K562 (cell line): ENCODE results near the gene CELSR1. TPM values are rescaled to one million over a fixed set of nuclear protein-coding genes. Genes with fewer than 3 reads are reported as not detected.

ENCODE experiments used
- ATAC-seq: fragments of 200-7000 bp; cut with Tn5 transposase; 3 replicates; pipeline ENCODE4 v1.9.1; 2020; ENCODE audit warnings: moderate library complexity
- BruUV-seq: library from RNA; stranded (reverse); fragments of 400-500 nt; replicated peaks from 2 replicates; lab custom pipeline; 2021; lab: Mats Ljungman, UMichigan
- CTCF ChIA-PET: fragments of 300-600 bp; formaldehyde crosslinking; extraction: SDS; loops from one replicate; lab custom pipeline; 2021; ENCODE audit warnings: low intra/inter-chr PET ratio; lab: Yijun Ruan, JAX
- POLR2A ChIA-PET: fragments of 300-600, 350-650 bp; sonication (Branson Sonifier 250); formaldehyde crosslinking; extraction: SDS; loops from one replicate; lab custom pipeline; 2021; ENCODE audit warnings: antibody characterized with exemption, inconsistent platforms; lab: Yijun Ruan, JAX
- DNase-seq, 4 experiments: peaks; one replicate each; pipeline versions ENCODE4 v3.0.0 to v3.0.0-alpha.2; 2011 to 2018; ENCODE audit warnings: low spot score in 3 of 4, mixed read lengths in 3 of 4; ENCODE audit errors: extremely low read depth in 1 of 4
- FAIRE-seq: peaks from 2 replicates; lab custom pipeline; 2011; peaks lifted over from hg19 to GRCh38; lab: Jason Lieb, UNC
- H2AFZ ChIP-seq: 2 replicates; pipeline ENCODE4 v1.6.0; 2011; ENCODE audit warnings: low read depth, low read length, control low read depth, inconsistent platforms
- H3K27ac ChIP-seq: fragments of 200-600 bp; 3 replicates; pipeline ENCODE4 v1.8.0; 2011; ENCODE audit warnings: low read depth, mild to moderate bottlenecking, control low read depth, inconsistent platforms, low read length, moderate library complexity, mixed read lengths; ENCODE audit errors: extremely low read depth
- H3K27me3 ChIP-seq, 2 experiments: fragments of 300-600 bp in 1 of 2; 2 replicates in 1 of 2; 3 replicates in 1 of 2; pipeline versions ENCODE4 v1.6.0 to v1.8.0; 2011; ENCODE audit warnings: inconsistent platforms in 2 of 2, low read length in 2 of 2, mild to moderate bottlenecking in 1 of 2, mixed read lengths in 1 of 2, moderate library complexity in 1 of 2; ENCODE audit not compliant: control insufficient read depth in 2 of 2, insufficient read depth in 2 of 2
- H3K36me3 ChIP-seq: fragments of 300-600 bp; 3 replicates; pipeline ENCODE4 v1.8.0; 2011; ENCODE audit warnings: mild to moderate bottlenecking, low read length, inconsistent platforms; ENCODE audit not compliant: control insufficient read depth, insufficient read depth
- H3K4me1 ChIP-seq, 2 experiments: fragments of 200-600 bp in 1 of 2; replicated peaks in 1 of 2; 2 replicates in 1 of 2; 3 replicates in 1 of 2; pipeline versions ENCODE4 v1.5.1 to v1.8.0; 2011; ENCODE audit warnings: inconsistent platforms in 2 of 2, low read length in 2 of 2, mild to moderate bottlenecking in 1 of 2, mixed read lengths in 1 of 2, moderate library complexity in 1 of 2; ENCODE audit not compliant: control insufficient read depth in 2 of 2, insufficient read depth in 2 of 2
- H3K4me2 ChIP-seq: 2 replicates; pipeline ENCODE4 v1.6.1; 2011; ENCODE audit warnings: low read length, control low read depth, inconsistent platforms, mixed read lengths; ENCODE audit not compliant: insufficient read depth
- H3K4me3 ChIP-seq: fragments of 200-600 bp; sonication (generic), shearing (Covaris generic); 2 replicates; pipeline ENCODE4 v1.5.1; 2016; ENCODE audit warnings: control low read depth, inconsistent platforms
- H3K79me2 ChIP-seq: fragments of 200-600 bp; 3 replicates; pipeline ENCODE4 v1.8.0; 2011; ENCODE audit warnings: low read length, inconsistent platforms; ENCODE audit not compliant: control insufficient read depth, insufficient read depth
- H3K9ac ChIP-seq, 2 experiments: 2 replicates each; pipeline versions ENCODE4 v1.6.0 to v1.6.1; 2011; ENCODE audit warnings: low read depth in 2 of 2, low read length in 2 of 2, control low read depth in 1 of 2, inconsistent platforms in 1 of 2, mild to moderate bottlenecking in 1 of 2, mixed read lengths in 1 of 2; ENCODE audit not compliant: insufficient read depth in 1 of 2
- H3K9me1 ChIP-seq: one replicate; pipeline ENCODE4 v1.6.0; 2011; ENCODE audit warnings: inconsistent platforms, mild to moderate bottlenecking, low read length, moderate library complexity; ENCODE audit not compliant: control insufficient read depth, insufficient read depth
- H3K9me3 ChIP-seq: replicated peaks from 2 replicates; pipeline ENCODE4 v1.5.1; 2011; ENCODE audit warnings: low read depth, low read length, inconsistent platforms; ENCODE audit not compliant: control insufficient read depth, insufficient read depth
- H4K20me1 ChIP-seq: replicated peaks from 2 replicates; pipeline ENCODE4 v1.6.1; 2011; ENCODE audit warnings: low read length, inconsistent platforms, mixed read lengths; ENCODE audit not compliant: control insufficient read depth, insufficient read depth
- BRD4 ChIP-seq: fragments of 200-600 bp; sonication (generic); IDR thresholded peaks from 2 replicates; pipeline ENCODE4 v1.6.1; 2017; ENCODE audit warnings: inconsistent platforms
- CTBP1 ChIP-seq: fragments of 450-650 bp; IDR thresholded peaks from 2 replicates; pipeline ENCODE4 v1.6.1; 2016; ENCODE audit warnings: borderline replicate concordance
- JUND ChIP-seq, 2 experiments: IDR thresholded peaks; 2 replicates in 1 of 2; 3 replicates in 1 of 2; pipeline ENCODE4 v1.6.1; 2011; ENCODE audit warnings: borderline replicate concordance in 2 of 2, low read depth in 2 of 2, low read length in 2 of 2, improper control_type of control experiment in 1 of 2, missing biosample characterization in 1 of 2, missing genetic modification characterization in 1 of 2, missing genetic modification reagents in 1 of 2
- KAT2B ChIP-seq: IDR thresholded peaks from one replicate; pipeline ENCODE4 v1.6.1; 2012; ENCODE audit warnings: low read depth, mild to moderate bottlenecking, control low read depth, inconsistent platforms, low read length, moderate library complexity
- MEIS2 ChIP-seq: fragments of 450-650 bp; IDR thresholded peaks from 2 replicates; pipeline ENCODE4 v1.6.1; 2014; ENCODE audit warnings: mild to moderate bottlenecking; ENCODE audit not compliant: partially characterized antibody
- POLR2AphosphoS5 ChIP-seq: IDR thresholded peaks from 2 replicates; pipeline ENCODE4 v1.6.1; 2011; ENCODE audit warnings: mild to moderate bottlenecking, low read depth, low read length, moderate library complexity; ENCODE audit not compliant: control insufficient read depth, insufficient read depth
- POU5F1 ChIP-seq: fragments of 150-350 bp; IDR thresholded peaks from 2 replicates; pipeline ENCODE4 v1.6.1; 2014; ENCODE audit warnings: borderline replicate concordance, low read length, low read depth, mild to moderate bottlenecking; ENCODE audit not compliant: partially characterized antibody
- TCF7 ChIP-seq: sonication (generic); IDR thresholded peaks from 2 replicates; pipeline ENCODE4 v1.6.1; 2016; ENCODE audit warnings: antibody characterized with exemption, borderline replicate concordance
- ZFX ChIP-seq: sonication (generic); formaldehyde crosslinking; IDR thresholded peaks from 2 replicates; pipeline ENCODE4 v1.8.0; 2022; ENCODE audit warnings: mild to moderate bottlenecking, missing genetic modification reagents, moderate library complexity
- ZNF134 ChIP-seq: fragments of 250-450 bp; sonication (Bioruptor Pico); conservative IDR thresholded peaks from 2 replicates; pipeline ENCODE4 v1.4.0; 2020
- ZNF143 ChIP-seq: sonication (generic); formaldehyde crosslinking; IDR thresholded peaks from 2 replicates; pipeline ENCODE4 v1.9.0; 2022; ENCODE audit warnings: mild to moderate bottlenecking, missing genetic modification reagents
- ZNF551 ChIP-seq: fragments of 250-450 bp; sonication (Bioruptor Pico); IDR thresholded peaks from 2 replicates; pipeline ENCODE4 v1.5.0; 2021; ENCODE audit warnings: mild to moderate bottlenecking, moderate library complexity
- ZNF75A ChIP-seq: fragments of 450-650 bp; formaldehyde crosslinking; IDR thresholded peaks from 2 replicates; pipeline ENCODE4 v1.4.0; 2020; ENCODE audit warnings: mild to moderate bottlenecking
- WGBS: fragments of 100-300 bp; shearing (Covaris generic); methylation state at CpG from one replicate; pipeline ENCODE4 v1.1.6; 2016; ENCODE audit warnings: low coverage, mixed read lengths; ENCODE audit not compliant: insufficient coverage; ENCODE audit errors: missing lambda C conversion rate; 5-methylcytosine and 5-hydroxymethylcytosine counted together
- in situ Hi-C: fragments of 300-500 bp; cut with MboI; formaldehyde crosslinking; loops from 4 replicates; pipeline ENCODE4 v1.15.0; 2018; ENCODE audit warnings: inconsistent platforms, mixed read lengths
- intact Hi-C: fragments of 100-400 bp; cut with micrococcal nuclease; formaldehyde crosslinking; loops from 2 replicates; pipeline ENCODE4 v1.14.2; 2022
- polyA plus RNA-seq, 8 experiments: library from polyadenylated mRNA; depleted of rRNA in 4 of 8; stranded (reverse) in 5 of 8; unstranded in 3 of 8; fragments of >200 nt; fragmentation: Nextera tagmentation in 2 of 8; fragmentation: Illumina TruSeq in 1 of 8; extraction: Ambion mirVana in 2 of 8; extraction: Trizol in 1 of 8; gene quantifications; 2 replicates each; pipeline versions ENCODE4 v1.2.1 to v1.2.3, GENCODE V29; 2011 to 2014; ENCODE audit warnings: inconsistent platforms in 1 of 8, missing spikeins in 1 of 8
- total RNA-seq, 7 experiments: library from RNA; depleted of rRNA in 6 of 7; stranded (reverse); fragments of >200 nt in 6 of 7; fragmentation: Illumina TruSeq in 2 of 7; extraction: Trizol in 2 of 7; gene quantifications; 2 replicates each; pipeline versions ENCODE4 v1.2.1 to v1.2.3, GENCODE V29; 2011 to 2021; ENCODE audit warnings: low replicate concordance in 1 of 7
- TF ChIP-seq, protein P1 (sequence below): fragments of 250-450 bp; sonication (Bioruptor Pico); IDR thresholded peaks from 2 replicates; pipeline ENCODE4 v1.8.0; 2021; ENCODE audit warnings: borderline replicate concordance, mild to moderate bottlenecking, moderate library complexity; ENCODE audit not compliant: poor library complexity, severe bottlenecking
- TF ChIP-seq, protein P2 (sequence below): fragments of 250-450 bp; sonication (Bioruptor Pico); IDR thresholded peaks from 2 replicates; pipeline ENCODE4 v1.5.0; 2020; ENCODE audit warnings: mild to moderate bottlenecking
- TF ChIP-seq, protein P3 (sequence below): sonication (generic); formaldehyde crosslinking; IDR thresholded peaks from 2 replicates; pipeline ENCODE4 v1.9.0; 2022; ENCODE audit warnings: mild to moderate bottlenecking, missing genetic modification reagents

CELSR1 gene
- total and polyA plus RNA-seq, 9 of the 15 experiments (the other 6 are each of a cell fraction or from before 2014, with no cell fraction given), result under 0.01 to 0.09 TPM; not detected in 7

DNA sequence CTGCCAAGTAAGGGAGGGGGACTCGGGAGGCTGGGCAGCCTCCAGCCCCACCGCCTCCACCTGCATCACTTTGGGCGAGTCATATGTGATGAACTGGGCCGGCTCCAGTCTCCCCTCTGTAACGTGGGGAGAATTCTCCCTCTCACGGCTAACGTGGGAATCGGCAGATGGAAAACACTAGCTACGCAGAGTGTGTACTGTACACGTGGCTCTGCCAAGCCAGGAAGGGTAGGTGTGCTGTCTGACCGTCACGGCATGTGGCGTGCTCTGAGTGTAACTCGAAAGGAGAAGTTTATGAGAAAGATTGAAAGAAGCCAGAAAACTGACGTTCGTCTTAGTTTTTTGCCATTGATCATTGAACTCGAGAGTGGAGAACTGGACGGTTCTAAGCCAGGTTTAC is 188.2 kb downstream of the CELSR1 start:
- WGBS, result 93% methylated on average over 16 of the region's 18 CpGs
- Histone ChIP-seq H3K79me2 (no peaks in the 10 kb centered on the region), H3K36me3 (peaks cover 89% of the 10 kb centered on the region; the same call in 2 of the 3 replicates), H3K9me3 (no peaks in the 10 kb centered on the region), H3K9me1 (no peaks in the 10 kb centered on the region), H2AFZ (no peak overlapping the region), H3K27me3 (no peaks in the 10 kb centered on the region), H4K20me1 (peaks cover 3% of the 10 kb centered on the region; the same call in 1 of the 2 replicates), H3K9ac (no peak overlapping the region), H3K4me2 (no peak overlapping the region), H3K4me1 (no peaks in the 10 kb centered on the region), H3K27ac (no peak overlapping the region), H3K4me3 (no peak overlapping the region)
- in situ Hi-C loops, result no loop called here
- no peak for DNase-seq
- FAIRE-seq, result no peak
- POLR2A ChIA-PET, result interaction anchor here (0.6 to 0.7 kb wide), 2 partner anchors 14 to 184 kb away, joined by 3 read pairs; partner anchors contain the start of gene TRMU
- no TSS peak for BruUV-seq
- CTCF ChIA-PET, result no interaction called here
- ATAC-seq, result no peak
- intact Hi-C loops, result no loop called here
- no peak for TF ChIP-seq TCF7
- TF ChIP-seq JUND (IDR thresholded peaks at IDR 0.05; ENCODE audit: borderline replicate concordance, low read depth, low read length), result no peak
- no peak for TF ChIP-seq JUND (tag; IDR thresholded peaks at IDR 0.05; ENCODE audit: borderline replicate concordance, low read depth, low read length)
- TF ChIP-seq ZNF551 (CRISPR knock-in tag), result no peak
- TF ChIP-seq POU5F1, result no peak
- TF ChIP-seq POLR2AphosphoS5, result no peak
- no peak for TF ChIP-seq ZFX (CRISPR knock-in tag)
- TF ChIP-seq ZNF143, result no peak
- TF ChIP-seq, protein P1, sequence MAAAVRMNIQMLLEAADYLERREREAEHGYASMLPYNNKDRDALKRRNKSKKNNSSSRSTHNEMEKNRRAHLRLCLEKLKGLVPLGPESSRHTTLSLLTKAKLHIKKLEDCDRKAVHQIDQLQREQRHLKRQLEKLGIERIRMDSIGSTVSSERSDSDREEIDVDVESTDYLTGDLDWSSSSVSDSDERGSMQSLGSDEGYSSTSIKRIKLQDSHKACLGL (CRISPR knock-in tag), result no peak
- no peak for TF ChIP-seq CTBP1
- TF ChIP-seq, protein P2, sequence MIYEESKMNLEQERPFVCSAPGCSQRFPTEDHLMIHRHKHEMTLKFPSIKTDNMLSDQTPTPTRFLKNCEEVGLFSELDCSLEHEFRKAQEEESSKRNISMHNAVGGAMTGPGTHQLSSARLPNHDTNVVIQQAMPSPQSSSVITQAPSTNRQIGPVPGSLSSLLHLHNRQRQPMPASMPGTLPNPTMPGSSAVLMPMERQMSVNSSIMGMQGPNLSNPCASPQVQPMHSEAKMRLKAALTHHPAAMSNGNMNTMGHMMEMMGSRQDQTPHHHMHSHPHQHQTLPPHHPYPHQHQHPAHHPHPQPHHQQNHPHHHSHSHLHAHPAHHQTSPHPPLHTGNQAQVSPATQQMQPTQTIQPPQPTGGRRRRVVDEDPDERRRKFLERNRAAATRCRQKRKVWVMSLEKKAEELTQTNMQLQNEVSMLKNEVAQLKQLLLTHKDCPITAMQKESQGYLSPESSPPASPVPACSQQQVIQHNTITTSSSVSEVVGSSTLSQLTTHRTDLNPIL (CRISPR knock-in tag), result no peak
- no peak for TF ChIP-seq KAT2B
- TF ChIP-seq, protein P3, sequence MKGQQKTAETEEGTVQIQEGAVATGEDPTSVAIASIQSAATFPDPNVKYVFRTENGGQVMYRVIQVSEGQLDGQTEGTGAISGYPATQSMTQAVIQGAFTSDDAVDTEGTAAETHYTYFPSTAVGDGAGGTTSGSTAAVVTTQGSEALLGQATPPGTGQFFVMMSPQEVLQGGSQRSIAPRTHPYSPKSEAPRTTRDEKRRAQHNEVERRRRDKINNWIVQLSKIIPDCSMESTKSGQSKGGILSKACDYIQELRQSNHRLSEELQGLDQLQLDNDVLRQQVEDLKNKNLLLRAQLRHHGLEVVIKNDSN (CRISPR knock-in tag), result no peak
- no peak for TF ChIP-seq BRD4
- TF ChIP-seq MEIS2, result no peak
- no peak for TF ChIP-seq ZNF75A (CRISPR knock-in tag)
- TF ChIP-seq ZNF134 (CRISPR knock-in tag), result no peak
